Sciatic nerve (tissue), 2 donors: Measurements from ENCODE around the gene LZTS3. TPM values are rescaled to one million over a fixed set of nuclear protein-coding genes. Genes with fewer than 3 reads are reported as not detected.
A peak's percentile ranks its signal among the peaks of the same experiment; 100 is the strongest.
"Not testable (repeated sequence)": the region's sequence is repeated elsewhere in the genome, so short reads cannot be mapped to it uniquely, and the experiment has no call there.

Experiments used
- ATAC-seq: fragments of 200-7000 bp; cut with Tn5 transposase; one replicate; pipeline ENCODE4 v1.9.1; 2020; ENCODE audit warnings: mild to moderate bottlenecking, moderate library complexity
- DNase-seq: peaks from one replicate; pipeline ENCODE4 v3.0.0-alpha.2; 2020; ENCODE audit warnings: low spot score
- intact Hi-C: fragments of 100-400 bp; cut with DNase I; formaldehyde crosslinking; loops from one replicate; pipeline ENCODE4 v1.14.2; 2022
- total RNA-seq: library from RNA; stranded (reverse); fragmentation: NEBNext Ultra II Directional; extraction: Animal tissue kit (Norgen Biotek cat#: 25700); gene quantifications from one replicate; pipeline ENCODE4 v1.2.1, GENCODE V29; 2021
- donor health status: DM: no; HTN: no; CAD: no.
- donor health status: DM: no; HTN: no; CAD: no.

The LZTS3 gene
- total RNA-seq, 1 donor from 2014 or later, result 10.5 TPM

DNA sequence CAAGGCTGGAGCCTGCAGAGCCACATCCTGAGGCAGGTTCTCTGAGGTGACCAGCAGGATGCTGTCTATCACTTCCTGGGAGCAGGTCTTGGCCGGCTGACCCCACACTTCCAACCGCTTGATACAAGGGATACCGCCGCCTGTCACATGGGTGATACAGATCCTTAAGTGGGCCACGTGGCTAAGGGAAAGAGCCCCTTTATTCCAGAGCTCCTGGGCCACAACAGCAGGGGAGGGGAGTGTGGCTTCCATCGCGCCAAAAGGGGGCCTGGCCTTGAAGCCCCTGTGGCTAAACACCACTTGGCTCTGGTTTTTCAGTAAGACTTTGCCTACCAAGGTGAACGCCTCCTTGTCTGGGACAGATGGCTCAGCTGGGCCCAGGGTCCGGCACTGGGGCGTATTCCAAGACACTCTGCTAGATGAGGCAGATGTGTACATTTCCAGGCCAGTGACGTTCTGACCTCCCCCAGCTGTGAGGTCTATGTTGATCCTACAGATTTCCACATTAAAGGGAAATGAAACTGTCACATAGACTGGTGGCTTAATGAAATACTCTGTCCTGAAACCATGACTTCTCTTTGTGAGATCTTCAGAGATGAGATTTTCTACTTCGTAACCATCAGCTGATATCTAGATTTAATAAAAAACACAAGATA, 51.3 kb downstream of the LZTS3 start:
- intact Hi-C loops, result no loop called here
- no peak for DNase-seq
- ATAC-seq, result no peak

DNA sequence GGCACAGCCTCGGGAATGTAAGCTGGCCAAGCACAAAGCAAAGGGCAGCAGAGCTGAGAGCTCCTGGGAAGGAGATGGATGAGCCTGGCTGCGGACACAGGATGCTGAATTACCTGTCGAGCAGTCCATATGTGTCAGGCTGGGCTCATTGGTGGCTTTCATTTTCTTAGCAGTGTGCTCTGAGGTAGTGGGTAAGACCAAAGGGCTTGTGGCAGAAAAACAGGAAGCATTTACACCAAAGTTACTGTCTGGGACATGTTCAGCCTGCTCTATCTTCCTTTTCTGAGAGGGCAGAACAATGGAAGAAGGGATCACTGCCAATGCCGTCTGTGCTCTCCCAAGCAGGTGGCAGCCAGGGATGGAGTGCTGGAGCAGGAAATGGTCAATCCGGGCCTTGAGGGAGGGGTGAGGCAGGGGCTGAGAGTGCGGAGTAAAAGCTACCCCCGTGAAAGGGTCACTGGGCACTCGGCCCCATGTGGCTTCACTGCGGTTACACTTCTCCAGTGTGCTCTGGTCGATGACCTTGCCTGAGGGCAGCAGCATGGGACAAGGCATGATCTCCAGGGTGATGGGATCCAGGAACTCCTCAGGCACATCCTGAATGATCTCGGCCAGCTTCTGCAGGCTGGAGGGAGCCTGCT, 52.0 kb downstream of the LZTS3 start:
- intact Hi-C loops, result no loop called here
- ATAC-seq, result no peak
- DNase-seq, result no peak

DNA sequence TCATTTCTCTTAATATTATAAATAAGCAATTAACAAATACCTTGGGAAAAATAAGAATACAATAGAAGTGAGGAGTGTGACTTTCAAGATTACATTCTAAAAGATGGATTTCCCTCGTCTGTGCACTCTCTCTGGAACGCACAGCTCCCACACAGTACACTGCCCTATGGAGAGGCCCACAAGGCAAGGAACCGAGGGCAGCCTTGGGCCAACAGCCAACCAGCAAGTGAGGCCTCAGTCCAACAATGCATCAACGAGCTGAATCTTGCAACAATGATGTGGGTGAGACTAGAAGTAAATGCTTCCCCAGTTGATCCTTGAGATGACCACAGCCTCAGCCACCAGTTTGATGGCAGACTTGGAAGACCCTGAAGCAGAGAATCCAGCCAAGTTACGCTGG, 54.3 kb downstream of the LZTS3 start:
- intact Hi-C loops, result no loop called here
- DNase-seq (no peak), ATAC-seq (no peak)

DNA sequence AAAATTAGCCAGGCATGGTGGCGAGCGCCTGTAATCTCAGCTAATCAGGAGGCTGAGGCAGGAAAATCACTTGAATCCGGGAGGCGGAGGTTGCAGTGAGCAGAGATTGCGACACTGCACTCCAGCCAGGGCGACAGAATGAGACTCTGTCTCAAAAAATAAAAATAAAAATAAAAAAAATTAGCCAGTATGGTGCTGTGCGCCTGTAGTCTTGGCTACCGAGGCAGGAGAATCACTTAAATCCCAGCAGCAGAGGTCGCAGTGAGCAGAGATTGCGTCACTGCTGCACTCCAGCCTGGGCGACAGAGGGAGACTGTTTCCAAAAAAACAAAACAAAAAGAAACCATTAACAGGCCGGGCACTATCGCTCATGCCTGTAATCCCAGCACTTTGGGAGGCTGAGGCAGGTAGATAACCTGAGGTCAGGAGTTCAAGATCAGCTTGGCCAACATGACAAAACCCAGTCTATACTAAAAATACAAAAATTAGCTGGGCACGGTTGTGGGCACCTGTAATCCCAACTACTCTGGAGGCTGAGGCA, 55.4 kb downstream of the LZTS3 start:
- ATAC-seq, result peak; percentile 94
- peak; percentile 71 for DNase-seq
- intact Hi-C loops, result not testable (repeated sequence)

DNA sequence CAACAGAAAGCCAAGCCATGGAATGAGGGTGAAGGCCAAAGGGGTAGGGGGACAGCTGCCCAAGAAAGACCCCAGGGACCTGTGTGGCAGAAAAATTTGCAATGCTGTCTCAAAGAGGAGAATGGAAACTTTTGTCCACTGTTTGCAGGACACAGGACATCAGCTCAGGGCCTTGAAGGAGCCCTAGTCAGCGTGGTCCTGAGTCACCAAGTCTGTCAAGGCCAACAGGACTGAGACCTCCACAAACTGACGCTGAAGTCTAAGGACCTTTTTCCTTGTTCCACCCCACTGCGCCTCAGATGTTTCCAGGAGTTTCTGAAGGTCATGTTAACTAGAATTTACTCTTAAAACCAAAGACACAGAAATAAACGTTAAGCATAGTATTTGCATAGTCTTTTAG, 57.0 kb downstream of the LZTS3 start:
- intact Hi-C loops, result no loop called here
- ATAC-seq (no peak), DNase-seq (no peak)

DNA sequence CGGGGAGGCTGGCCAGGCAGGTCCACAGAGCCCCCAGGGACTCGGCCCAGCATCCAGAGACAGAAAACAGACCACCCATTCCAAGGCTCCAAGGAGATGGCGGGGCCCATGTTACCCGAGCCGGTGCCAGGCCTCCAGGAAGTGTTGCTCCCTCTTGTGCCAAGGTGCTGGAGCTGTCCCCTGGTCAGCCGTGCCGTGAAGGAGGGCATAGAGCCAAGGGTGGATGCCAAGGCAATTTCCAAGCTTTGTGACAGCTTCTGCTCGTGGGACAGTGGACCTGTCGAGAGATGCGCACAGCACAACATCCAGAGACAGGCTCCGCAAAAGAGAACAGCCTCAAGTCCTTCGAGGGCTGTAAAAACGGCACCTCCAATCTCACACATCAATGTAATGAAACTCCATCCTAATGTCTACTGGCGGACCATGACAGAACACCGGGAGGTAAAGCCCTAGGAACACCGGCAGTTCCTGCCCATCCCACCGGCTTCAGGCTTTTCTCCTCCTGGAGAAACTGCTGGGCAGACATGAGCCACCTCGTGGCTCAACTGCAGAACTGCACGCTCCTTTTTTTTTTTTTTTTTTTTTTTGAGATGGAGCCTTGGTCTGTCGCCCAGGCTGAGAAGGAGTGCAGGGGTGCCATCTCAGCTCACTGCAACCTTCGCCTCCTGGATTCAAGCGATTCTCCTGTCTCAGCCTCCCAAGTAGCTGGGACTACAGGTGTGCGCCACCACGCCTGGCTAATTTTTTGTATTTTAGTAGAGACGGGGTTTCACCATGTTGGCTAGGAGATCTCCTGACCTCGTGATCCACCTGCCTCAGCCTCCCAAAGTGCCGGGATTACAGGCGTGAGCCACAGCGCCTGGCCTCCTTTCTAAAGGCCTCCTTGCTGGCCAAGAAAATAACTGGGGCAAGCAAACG, 57.9 kb downstream of the LZTS3 start:
- intact Hi-C loops, result no loop called here
- DNase-seq (no peak), ATAC-seq (peak; percentile 26)

Other genes with a start within 250 kb of the LZTS3 start
- not detected for gene GNRH2, start 129.9 kb downstream of the LZTS3 start, total RNA-seq
- 29.6 TPM for gene MRPS26, start 127.5 kb downstream of the LZTS3 start, total RNA-seq
- gene OXT, start 101.9 kb downstream of the LZTS3 start, total RNA-seq, result not detected
- not detected for gene AVP, start 88.8 kb downstream of the LZTS3 start, total RNA-seq
- 9.4 TPM for gene FASTKD5, start 13.7 kb downstream of the LZTS3 start, total RNA-seq
- gene UBOX5, start 13.7 kb downstream of the LZTS3 start, total RNA-seq, result 8.1 TPM
- gene DDRGK1, start 31.1 kb upstream of the LZTS3 start, total RNA-seq, result 68.2 TPM
- gene ITPA, start 35.9 kb upstream of the LZTS3 start, total RNA-seq, result 32.8 TPM
- 0.89 TPM for gene SLC4A11, start 65.6 kb upstream of the LZTS3 start, total RNA-seq
- gene DNAAF9, start 234.1 kb upstream of the LZTS3 start, total RNA-seq, result 35.0 TPM